GM19328 (cell line): ENCODE data around the gene KASH5.
"Not testable (repeated sequence)": the region's sequence is repeated elsewhere in the genome, so short reads cannot be mapped to it uniquely, and the experiment has no call there.

Source experiments
- ATAC-seq: cut with Tn5 transposase; IDR thresholded peaks from one replicate; pipeline ENCODE4 v1.9.1; 2021; ENCODE audit warnings: mild to moderate bottlenecking, moderate library complexity; ENCODE audit not compliant: unreplicated experiment

The KASH5 gene

GRCh38 chr19:49434907-49435583 is 47.0 kb downstream of the KASH5 start:
- ATAC-seq = no peak

- no peak for ATAC-seq
Observed at GRCh38 chr19:49435670-49436069, 47.6 kb downstream of the KASH5 start.

GRCh38 chr19:49436381-49437017 is 48.5 kb downstream of the KASH5 start:
- no peak for ATAC-seq

- no peak for ATAC-seq
Observed at GRCh38 chr19:49437231-49437630, 49.2 kb downstream of the KASH5 start.

GRCh38 chr19:49438261-49438660 is 50.2 kb downstream of the KASH5 start:
- no peak for ATAC-seq

- no peak for ATAC-seq
Observed at GRCh38 chr19:49439836-49440235, 51.8 kb downstream of the KASH5 start.

DNA sequence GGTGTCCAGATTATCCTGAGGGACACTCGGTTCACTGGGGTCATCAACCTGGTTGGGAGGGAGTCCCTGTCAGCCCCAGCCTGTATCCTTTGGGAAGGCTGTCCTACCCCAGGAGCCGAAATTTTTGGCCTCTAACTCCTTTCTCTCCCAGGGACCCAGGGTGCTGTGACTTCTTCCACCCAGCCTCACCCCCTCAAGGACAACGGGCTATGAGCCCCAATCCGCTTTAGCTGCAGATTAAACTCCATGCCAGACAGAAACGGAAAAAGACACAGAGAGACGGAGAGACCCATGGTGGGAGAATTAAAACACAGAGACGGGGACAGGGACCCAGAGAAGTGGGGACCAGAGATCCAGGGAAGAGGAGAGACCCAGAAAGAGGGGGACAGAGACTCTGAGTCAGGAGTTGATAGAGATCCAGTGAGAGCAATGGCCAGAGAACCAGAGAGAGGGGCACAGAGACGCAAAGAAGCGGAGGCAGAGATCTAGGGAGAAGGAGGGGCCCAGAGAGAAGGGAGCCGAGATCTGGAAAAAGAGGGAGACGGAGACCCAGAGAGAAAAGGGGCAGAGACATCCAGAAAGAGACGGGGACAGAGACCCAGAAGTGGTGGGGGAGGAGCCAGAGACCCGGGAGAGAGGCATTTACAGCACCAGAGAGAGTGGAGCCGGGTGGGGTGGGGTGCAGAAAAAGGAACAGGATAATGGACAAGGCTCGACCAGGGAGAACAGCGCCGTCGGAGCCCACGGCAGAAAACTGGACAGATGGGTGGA is 52.6 kb downstream of the KASH5 start:
- ATAC-seq = no peak

GRCh38 chr19:49441210-49441959 is 53.3 kb downstream of the KASH5 start, which contains the start of gene SLC17A7:
Gene SLC17A7, minus strand, starts transcription at chr19:49441527. Its CDS starts 148 bp downstream, at chr19:49441379.
- no peak for ATAC-seq

DNA sequence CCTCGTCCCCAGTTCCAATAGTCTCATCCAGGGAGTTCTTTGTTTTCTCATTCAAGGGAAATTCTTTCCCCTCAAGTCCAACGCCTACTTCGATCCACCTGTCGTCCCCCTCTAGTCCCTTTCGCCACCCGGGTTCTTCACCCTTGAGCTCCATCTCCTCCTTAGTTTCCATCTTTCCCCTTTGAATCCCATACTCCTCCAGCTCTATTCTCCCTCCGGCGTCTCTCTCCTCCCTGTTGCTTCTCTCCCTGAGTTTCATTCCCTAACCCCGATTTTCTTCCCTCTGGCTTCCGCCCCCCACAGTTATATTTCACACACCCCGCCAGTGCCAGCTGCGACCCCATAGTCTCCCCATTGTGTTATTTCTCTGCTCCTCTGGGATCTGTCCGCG is 53.9 kb downstream of the KASH5 start:
- ATAC-seq = no peak

- no peak for ATAC-seq
Observed at GRCh38 chr19:49442354-49442753, 54.3 kb downstream of the KASH5 start.

DNA sequence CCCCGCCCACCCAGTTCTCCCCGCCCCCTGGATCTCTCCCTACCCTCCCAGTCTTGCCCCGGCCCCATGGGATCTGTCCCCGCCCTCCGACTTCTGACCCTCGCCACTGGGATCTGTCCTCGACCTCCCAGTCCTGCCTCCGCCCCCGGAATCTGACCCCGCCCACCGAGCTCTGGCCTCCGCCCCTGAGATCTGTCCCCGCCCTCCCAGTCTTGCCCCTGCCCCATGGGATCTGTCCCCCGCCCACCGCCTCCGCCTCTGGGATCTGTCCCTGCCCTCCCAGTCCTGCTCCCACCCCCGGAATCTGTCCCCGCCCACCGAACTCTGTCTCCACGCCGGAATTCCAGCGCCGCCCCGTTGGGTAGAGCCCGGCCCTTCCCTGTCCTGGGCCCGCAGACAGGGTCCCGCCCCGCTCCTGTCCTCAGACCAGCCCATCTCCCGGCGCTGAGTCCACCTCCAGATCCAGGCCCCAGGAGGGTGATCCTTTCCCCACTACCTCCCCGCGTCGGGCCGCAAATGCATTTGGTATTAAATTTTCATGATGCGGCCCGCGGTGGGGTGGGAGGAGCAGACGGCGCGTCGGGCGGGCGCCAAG is 54.8 kb downstream of the KASH5 start:
- ATAC-seq = peak; percentile 13

- peak; percentile 67 for ATAC-seq
Observed at GRCh38 chr19:49443366-49444099, 55.5 kb downstream of the KASH5 start.

- not testable (repeated sequence) for ATAC-seq
Observed at GRCh38 chr19:49444100-49444700, 56.2 kb downstream of the KASH5 start.

DNA sequence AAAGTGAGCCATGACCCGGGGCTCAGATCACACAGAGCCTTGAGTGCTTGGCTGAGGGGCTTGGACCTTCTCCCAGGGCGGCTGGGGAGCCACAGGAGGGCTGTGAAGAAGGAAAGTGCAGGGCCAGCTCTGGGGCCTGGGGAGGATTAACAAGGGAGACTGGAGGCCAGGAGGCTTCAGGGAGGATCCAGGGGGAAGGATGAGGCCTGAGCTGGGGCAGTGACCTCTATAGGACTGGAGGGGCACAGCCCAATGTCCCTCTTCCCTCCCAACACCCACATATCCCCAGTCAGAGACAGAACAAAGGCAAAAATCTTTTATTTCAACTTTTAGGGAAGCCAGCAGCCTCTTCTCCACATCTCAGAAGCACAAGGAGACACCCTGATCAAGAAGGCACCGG is 57.9 kb downstream of the KASH5 start:
- ATAC-seq = no peak

GRCh38 chr19:49447485-49448431 is 59.7 kb downstream of the KASH5 start:
- no peak for ATAC-seq

- no peak for ATAC-seq
Observed at GRCh38 chr19:49448432-49448786, 60.4 kb downstream of the KASH5 start.

- ATAC-seq = no peak
Observed at GRCh38 chr19:49450405-49450804, 62.4 kb downstream of the KASH5 start.

GRCh38 chr19:49451430-49452181 is 63.6 kb downstream of the KASH5 start, which contains the start of gene PIH1D1:
Gene PIH1D1, minus strand, starts transcription at chr19:49451814. Its CDS starts 240 bp downstream, at chr19:49451574.
- ATAC-seq = peak; percentile 49
